Ascending aorta (tissue), 2 donors: ENCODE measurements around the gene SLA2. TPM values are rescaled to one million over a fixed set of nuclear protein-coding genes. Genes with fewer than 3 reads are reported as not detected.

Experiments
- DNase-seq, 2 donors: peaks; one replicate each; pipeline ENCODE4 v3.0.0-alpha.2; 2019; ENCODE audit warnings: low spot score in 2 of 2
- H3K27ac ChIP-seq, 2 donors: fragments of 200-600 bp; sonication (generic); one replicate each; pipeline ENCODE4 v1.5.1; 2016 to 2017; ENCODE audit warnings: mild to moderate bottlenecking in 1 of 2
- H3K27me3 ChIP-seq: fragments of 200-600 bp; sonication (generic); one replicate; pipeline ENCODE4 v1.5.1; 2017
- H3K36me3 ChIP-seq, 2 donors: fragments of 200-600 bp; sonication (generic); one replicate each; pipeline ENCODE4 v1.5.1; 2016
- H3K4me1 ChIP-seq, 2 donors: fragments of 200-600 bp; sonication (generic); one replicate each; pipeline ENCODE4 v1.5.1; 2016 to 2017; ENCODE audit warnings: mild to moderate bottlenecking in 1 of 2
- H3K4me3 ChIP-seq, 2 donors: fragments of 200-600 bp; sonication (generic); one replicate each; pipeline ENCODE4 v1.5.1; 2016 to 2017; ENCODE audit warnings: mild to moderate bottlenecking in 1 of 2
- H3K9me3 ChIP-seq, 2 donors: fragments of 200-600 bp; sonication (generic); one replicate each; pipeline ENCODE4 v1.5.1; 2016
- CTCF ChIP-seq, 3 experiments: fragments of 200-600 bp in 2 of 3; fragments of 450-650 bp in 1 of 3; sonication (generic) in 2 of 3; IDR thresholded peaks; one replicate each; pipeline ENCODE4 v1.5.1; 2016 to 2019; ENCODE audit warnings: antibody characterized with exemption in 3 of 3, mild to moderate bottlenecking in 1 of 3, moderate library complexity in 1 of 3
- intact Hi-C: fragments of 100-400 bp; cut with DNase I; formaldehyde crosslinking; loops from one replicate; pipeline ENCODE4 v1.15.1; 2023
- total RNA-seq: library from RNA; depleted of rRNA; stranded (reverse); fragments of >200 nt; gene quantifications from one replicate; pipeline ENCODE4 v1.1.0, GENCODE V29; 2016

The SLA2 gene
- total RNA-seq, 1 donor from 2014 or later, result not detected

DNA sequence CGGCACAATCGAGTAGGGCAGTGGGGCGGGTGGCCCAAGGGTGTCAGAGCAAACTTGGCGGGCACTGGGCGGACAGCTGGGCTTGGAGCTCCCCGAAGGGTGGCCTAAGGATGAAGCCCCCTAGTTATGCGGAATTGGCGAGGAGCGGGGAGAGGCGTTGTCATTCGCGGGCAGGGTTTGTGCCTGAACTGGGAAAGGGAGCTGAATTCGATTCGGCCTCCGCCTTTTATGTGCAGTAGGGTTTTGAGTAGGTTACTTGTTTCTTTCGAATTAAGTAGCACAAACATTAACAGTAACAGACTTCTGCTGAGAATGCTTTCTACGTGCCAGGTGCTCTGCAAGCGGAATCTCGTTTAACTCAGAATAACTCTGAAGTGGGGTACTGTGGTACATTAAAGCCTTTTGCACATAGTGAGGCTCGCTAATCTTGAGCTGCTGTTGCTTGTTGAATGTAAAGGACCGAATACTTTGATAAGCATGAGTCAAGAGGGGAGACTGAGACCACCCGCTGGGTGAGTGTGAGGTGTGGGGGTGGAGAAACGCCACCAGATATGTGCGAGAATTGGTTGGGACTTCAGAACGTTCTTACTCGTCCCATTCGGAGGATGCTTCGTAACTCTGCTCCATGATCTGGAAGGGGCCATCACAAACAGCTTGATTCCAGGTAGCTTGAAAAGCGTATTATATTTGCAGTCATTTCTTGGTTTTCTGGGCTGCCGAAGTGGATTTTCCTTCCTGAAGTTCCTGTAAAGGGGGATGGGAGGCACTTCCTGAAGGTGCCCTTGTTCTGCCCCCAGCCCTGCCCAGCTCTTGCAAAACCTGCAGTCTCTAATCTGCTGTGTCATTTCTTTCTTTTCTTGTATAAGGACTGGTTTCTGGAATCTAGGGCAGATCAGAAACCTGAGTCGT, 39.6 kb downstream of the SLA2 start:
- Histone ChIP-seq H3K36me3 (peaks cover 28 to 36% of the 10 kb centered on the region in 2 donors), H3K27ac (peak overlapping the region; percentile 73 to 92), H3K4me1 (peaks cover 5 to 21% of the 10 kb centered on the region in 2 donors), H3K4me3 (peak overlapping the region; percentile 80 to 100), H3K27me3 (no peaks in the 10 kb centered on the region), H3K9me3 (no peaks in the 10 kb centered on the region)
- no peak for DNase-seq
- intact Hi-C loops, result loop anchor here (5.0 kb wide), 1 partner anchor 141 kb away; the partner anchor contains the start of gene NDRG3
- no peak for TF ChIP-seq CTCF (IDR thresholded peaks at IDR 0.05)

- intact Hi-C loops, result loop anchor here (1.0 to 5.0 kb wide), 5 partner anchors 31 to 369 kb away; partner anchors contain the start of genes AAR2 and NDRG3
- peak within 1 kb of the TSS; percentile 80 to 100 for H3K4me3 ChIP-seq
- H3K27me3 ChIP-seq, result no peaks in the 10 kb centered on the region
- peak within 1 kb of the TSS; percentile 83 to 92 for H3K27ac ChIP-seq
- TF ChIP-seq CTCF (IDR thresholded peaks at IDR 0.05), result peak; percentile 85 to 97 (median 88)
- DNase-seq, result peak; percentile 94 to 99
- no peaks in the 10 kb centered on the region for H3K9me3 ChIP-seq
- H3K4me1 ChIP-seq, result peaks cover 5 to 21% of the 10 kb centered on the region in 2 donors
- H3K36me3 ChIP-seq, result peaks cover 20 to 28% of the 10 kb centered on the region in 2 donors
Measured at GRCh38 chr20:36605399-36606157, 40.4 kb downstream of the SLA2 start, which contains the start of gene RAB5IF. Gene RAB5IF (plus strand): TSS chr20:36605779. CDS start chr20:36605952, 173 bp downstream.

GRCh38 chr20:36604952-36605398, 41.0 kb downstream of the SLA2 start:
- H3K27me3 ChIP-seq, result no peaks in the 10 kb centered on the region
- TF ChIP-seq CTCF (IDR thresholded peaks at IDR 0.05), result no peak
- peak overlapping the region; percentile 80 to 100 for H3K4me3 ChIP-seq
- H3K36me3 ChIP-seq, result peaks cover 14 to 22% of the 10 kb centered on the region in 2 donors
- H3K4me1 ChIP-seq, result peaks cover 5 to 21% of the 10 kb centered on the region in 2 donors
- no peaks in the 10 kb centered on the region for H3K9me3 ChIP-seq
- H3K27ac ChIP-seq, result peak overlapping the region; percentile 83 to 85
- intact Hi-C loops, result loop anchor here (1.0 to 5.0 kb wide), 5 partner anchors 31 to 369 kb away; partner anchors contain the start of genes AAR2 and NDRG3
- DNase-seq, result peak; percentile 22 to 68

DNA sequence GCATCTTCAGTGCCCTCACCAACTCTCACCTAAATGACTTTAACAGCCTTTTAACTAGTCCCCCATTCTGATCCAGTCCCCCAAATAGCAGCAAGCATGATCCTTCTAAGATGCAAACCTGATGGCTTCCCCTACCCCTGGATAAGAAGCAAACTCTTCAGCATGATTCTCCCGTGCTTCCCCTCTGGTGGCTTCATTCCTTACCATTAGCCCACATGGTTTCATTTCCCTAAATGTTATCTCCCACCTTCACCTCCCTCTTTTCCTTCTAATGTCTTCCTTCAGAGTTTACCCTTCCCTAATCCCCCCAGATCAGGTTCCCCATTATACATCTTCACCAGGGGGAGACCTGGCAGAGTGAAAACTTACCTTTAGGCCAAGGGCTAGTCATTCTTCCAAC, 44.5 kb downstream of the SLA2 start:
- no peak for DNase-seq
- no peaks in the 10 kb centered on the region for H3K9me3 ChIP-seq
- no peaks in the 10 kb centered on the region for H3K27me3 ChIP-seq
- no peak overlapping the region for H3K27ac ChIP-seq
- intact Hi-C loops, result no loop called here
- TF ChIP-seq CTCF (IDR thresholded peaks at IDR 0.05), result no peak
- H3K4me1 ChIP-seq, result peaks cover 2 to 8% of the 10 kb centered on the region in 2 donors
- no peak overlapping the region for H3K4me3 ChIP-seq
- H3K36me3 ChIP-seq, result no peaks in the 10 kb centered on the region

DNA sequence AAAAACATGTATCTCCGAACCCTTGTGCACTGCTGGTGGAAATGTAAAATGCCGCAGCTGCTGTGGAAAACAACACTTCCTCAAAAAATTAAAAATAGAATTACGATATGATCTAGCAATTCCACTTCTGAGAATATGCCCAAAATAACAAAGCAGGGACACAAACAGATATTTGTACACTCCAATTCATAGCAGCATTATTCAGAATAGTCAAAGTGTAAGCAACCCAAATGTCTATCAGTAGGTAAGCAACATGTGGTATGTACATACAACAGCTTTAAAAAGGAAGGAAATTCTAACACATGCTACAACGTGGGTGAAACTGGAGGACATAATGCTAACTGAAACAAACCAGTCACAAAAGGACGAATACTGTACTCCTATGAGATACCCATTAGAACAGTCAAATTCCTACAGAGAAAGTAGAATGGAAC, 46.1 kb downstream of the SLA2 start:
- DNase-seq, result no peak
- intact Hi-C loops, result no loop called here

More for the DNA sequence above, 46.1 kb downstream of the SLA2 start:
- Histone ChIP-seq H3K9me3 (no peaks in the 10 kb centered on the region), H3K27me3 (no peaks in the 10 kb centered on the region), H3K27ac (no peak overlapping the region), H3K36me3 (no peaks in the 10 kb centered on the region), H3K4me3 (no peak overlapping the region), H3K4me1 (peaks cover 0 to 2% of the 10 kb centered on the region in 2 donors)
- no peak for TF ChIP-seq CTCF (IDR thresholded peaks at IDR 0.05)
